ENCODE measurements around the gene YIPF1. TPM values are rescaled to one million over a fixed set of nuclear protein-coding genes. Genes with fewer than 3 reads are reported as not detected.

The YIPF1 gene
- total RNA-seq, 2 donors from 2014 or later: 12.9 to 15.2 TPM

- DNase-seq (no peak), ATAC-seq (no peak)
- intact Hi-C loops (cut with DNase I): no loop called here
These were observed 81.7 kb downstream of the YIPF1 start for GRCh38 chr1:53807916-53808315.

DNA sequence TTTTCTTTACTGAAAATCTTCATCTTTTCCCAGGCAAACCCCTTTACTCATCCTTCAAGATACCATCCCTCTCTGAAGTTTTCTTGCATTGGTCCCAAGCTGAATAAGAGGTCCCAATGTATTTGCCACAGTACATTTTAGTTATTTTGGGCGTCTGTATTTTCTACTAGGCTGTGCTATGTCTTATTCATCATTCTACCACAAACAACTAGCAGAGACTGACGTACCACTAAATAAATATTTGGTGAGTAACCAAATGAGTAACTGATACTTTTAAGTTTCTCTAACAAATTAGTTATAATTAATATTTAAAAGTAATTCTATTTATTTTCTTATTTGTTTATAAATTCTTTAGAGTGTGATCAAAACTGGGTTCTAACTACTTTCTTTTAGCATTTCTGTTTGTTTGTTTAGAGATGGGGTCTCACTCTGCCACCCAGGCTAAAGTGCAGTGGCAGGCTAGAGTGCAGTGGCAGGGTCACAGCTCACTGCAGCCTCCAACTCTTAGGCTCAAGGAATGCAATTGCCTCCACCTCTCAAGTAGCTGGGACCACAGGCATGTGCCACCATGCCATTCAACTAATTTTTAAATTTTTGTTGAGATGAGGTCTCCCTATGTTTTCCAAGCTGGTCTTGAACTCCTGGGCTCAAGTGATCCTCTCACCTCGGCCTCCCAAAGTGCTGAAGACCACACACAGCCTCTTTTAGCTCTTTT, 84.6 kb downstream of the YIPF1 start:
- DNase-seq: no peak
- intact Hi-C loops (cut with DNase I): no loop called here
- no peak for ATAC-seq

- intact Hi-C loops (cut with DNase I): no loop called here
- ATAC-seq: no peak
- DNase-seq: no peak
These were observed 85.4 kb downstream of the YIPF1 start for GRCh38 chr1:53804181-53804580.

Other genes starting within 250 kb of the YIPF1 start
- gene GLIS1, start 150.6 kb downstream of the YIPF1 start, total RNA-seq: under 1 TPM; 0.37 to 0.44 TPM
- gene NDC1, start 51.5 kb downstream of the YIPF1 start, total RNA-seq: 1 to 10 TPM; 8.1 to 8.5 TPM
- not detected for gene DIO1, start 4.4 kb upstream of the YIPF1 start, total RNA-seq
- 10 to 100 TPM; 15.1 to 16.6 TPM for gene IFT25, start 55.9 kb upstream of the YIPF1 start, total RNA-seq
- 10 to 100 TPM; 13.5 to 17.9 TPM for gene LRRC42, start 56.6 kb upstream of the YIPF1 start, total RNA-seq
- not detected for gene LDLRAD1, start 128.4 kb upstream of the YIPF1 start, total RNA-seq
- gene TMEM59, start 163.4 kb upstream of the YIPF1 start, total RNA-seq: 100 to 1,000 TPM; 324 to 335 TPM
- gene TCEANC2, start 163.8 kb upstream of the YIPF1 start, total RNA-seq: 1 to 10 TPM; 2.6 to 5.3 TPM